ENCODE measurements around the gene RNF212.

The RNF212 gene

DNA sequence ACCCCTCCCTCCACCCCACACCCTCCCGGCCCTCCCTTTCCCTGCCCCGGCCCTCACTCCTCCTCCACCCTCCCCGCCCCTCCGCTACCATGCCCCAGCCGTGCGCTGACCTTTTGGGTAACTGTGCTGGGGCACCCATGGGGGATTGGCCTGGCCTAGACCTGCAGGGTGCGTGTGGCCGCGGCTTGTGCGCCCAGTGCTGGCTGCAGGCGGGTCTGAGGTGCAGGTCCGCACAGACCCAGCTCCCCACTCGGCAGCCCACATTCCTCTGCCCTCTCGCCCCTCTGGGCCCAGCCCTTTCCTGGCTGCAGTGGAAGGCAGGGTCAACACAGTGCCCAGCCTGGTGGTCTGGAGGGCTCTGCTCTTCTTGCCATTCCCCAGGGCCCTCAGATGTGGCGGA lies 77.3 kb downstream of the RNF212 start:
- TF ChIP-seq SIN3A (IDR thresholded peaks at IDR 0.05; ENCODE audit: borderline replicate concordance, insufficient read depth, low read length) = no peak
- TF ChIP-seq TAF1 (IDR thresholded peaks at IDR 0.05; ENCODE audit: borderline replicate concordance, insufficient read depth, low read length) = no peak
- TF ChIP-seq POLR2AphosphoS5 (IDR thresholded peaks at IDR 0.05; ENCODE audit: low read depth, low read length) = no peak
- no peak for TF ChIP-seq FOXP2 (optimal IDR thresholded peaks at IDR 0.05; ENCODE audit: borderline replicate concordance, extremely low read depth, extremely low read length, insufficient read depth)
- TF ChIP-seq, protein P1, sequence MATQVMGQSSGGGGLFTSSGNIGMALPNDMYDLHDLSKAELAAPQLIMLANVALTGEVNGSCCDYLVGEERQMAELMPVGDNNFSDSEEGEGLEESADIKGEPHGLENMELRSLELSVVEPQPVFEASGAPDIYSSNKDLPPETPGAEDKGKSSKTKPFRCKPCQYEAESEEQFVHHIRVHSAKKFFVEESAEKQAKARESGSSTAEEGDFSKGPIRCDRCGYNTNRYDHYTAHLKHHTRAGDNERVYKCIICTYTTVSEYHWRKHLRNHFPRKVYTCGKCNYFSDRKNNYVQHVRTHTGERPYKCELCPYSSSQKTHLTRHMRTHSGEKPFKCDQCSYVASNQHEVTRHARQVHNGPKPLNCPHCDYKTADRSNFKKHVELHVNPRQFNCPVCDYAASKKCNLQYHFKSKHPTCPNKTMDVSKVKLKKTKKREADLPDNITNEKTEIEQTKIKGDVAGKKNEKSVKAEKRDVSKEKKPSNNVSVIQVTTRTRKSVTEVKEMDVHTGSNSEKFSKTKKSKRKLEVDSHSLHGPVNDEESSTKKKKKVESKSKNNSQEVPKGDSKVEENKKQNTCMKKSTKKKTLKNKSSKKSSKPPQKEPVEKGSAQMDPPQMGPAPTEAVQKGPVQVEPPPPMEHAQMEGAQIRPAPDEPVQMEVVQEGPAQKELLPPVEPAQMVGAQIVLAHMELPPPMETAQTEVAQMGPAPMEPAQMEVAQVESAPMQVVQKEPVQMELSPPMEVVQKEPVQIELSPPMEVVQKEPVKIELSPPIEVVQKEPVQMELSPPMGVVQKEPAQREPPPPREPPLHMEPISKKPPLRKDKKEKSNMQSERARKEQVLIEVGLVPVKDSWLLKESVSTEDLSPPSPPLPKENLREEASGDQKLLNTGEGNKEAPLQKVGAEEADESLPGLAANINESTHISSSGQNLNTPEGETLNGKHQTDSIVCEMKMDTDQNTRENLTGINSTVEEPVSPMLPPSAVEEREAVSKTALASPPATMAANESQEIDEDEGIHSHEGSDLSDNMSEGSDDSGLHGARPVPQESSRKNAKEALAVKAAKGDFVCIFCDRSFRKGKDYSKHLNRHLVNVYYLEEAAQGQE (IDR thresholded peaks at IDR 0.05; ENCODE audit: insufficient read depth in 1 of 2, low read depth in 2 of 2, low read length in 2 of 2) = no peak

DNA sequence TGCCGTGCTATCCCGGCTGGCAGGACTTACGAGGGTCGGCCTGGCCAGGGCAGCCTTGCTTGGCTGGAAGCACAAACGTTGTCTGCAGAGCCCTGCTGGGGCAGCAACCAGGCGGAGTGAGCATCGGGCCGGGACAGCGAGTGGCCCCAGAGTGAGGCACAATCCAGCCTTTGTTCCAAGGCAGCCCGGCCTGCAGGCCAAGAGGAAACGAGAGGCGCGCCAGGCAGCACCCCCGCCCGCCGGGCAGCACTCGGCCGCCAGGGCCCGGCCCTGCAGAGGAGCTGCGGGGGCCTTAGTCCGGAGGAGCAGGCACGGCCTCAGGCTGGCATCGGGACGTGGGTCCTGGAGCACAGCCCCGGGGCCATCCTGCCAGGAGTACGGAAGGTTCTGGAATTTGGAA lies 77.9 kb downstream of the RNF212 start:
- TF ChIP-seq SIN3A (IDR thresholded peaks at IDR 0.05; ENCODE audit: borderline replicate concordance, insufficient read depth, low read length) (no peak), POLR2AphosphoS5 (IDR thresholded peaks at IDR 0.05; ENCODE audit: low read depth, low read length) (no peak), TAF1 (IDR thresholded peaks at IDR 0.05; ENCODE audit: borderline replicate concordance, insufficient read depth, low read length) (no peak), FOXP2 (optimal IDR thresholded peaks at IDR 0.05; ENCODE audit: borderline replicate concordance, extremely low read depth, extremely low read length, insufficient read depth) (no peak)
- TF ChIP-seq, protein P1 (IDR thresholded peaks at IDR 0.05; ENCODE audit: insufficient read depth in 1 of 2, low read depth in 2 of 2, low read length in 2 of 2) = no peak

DNA sequence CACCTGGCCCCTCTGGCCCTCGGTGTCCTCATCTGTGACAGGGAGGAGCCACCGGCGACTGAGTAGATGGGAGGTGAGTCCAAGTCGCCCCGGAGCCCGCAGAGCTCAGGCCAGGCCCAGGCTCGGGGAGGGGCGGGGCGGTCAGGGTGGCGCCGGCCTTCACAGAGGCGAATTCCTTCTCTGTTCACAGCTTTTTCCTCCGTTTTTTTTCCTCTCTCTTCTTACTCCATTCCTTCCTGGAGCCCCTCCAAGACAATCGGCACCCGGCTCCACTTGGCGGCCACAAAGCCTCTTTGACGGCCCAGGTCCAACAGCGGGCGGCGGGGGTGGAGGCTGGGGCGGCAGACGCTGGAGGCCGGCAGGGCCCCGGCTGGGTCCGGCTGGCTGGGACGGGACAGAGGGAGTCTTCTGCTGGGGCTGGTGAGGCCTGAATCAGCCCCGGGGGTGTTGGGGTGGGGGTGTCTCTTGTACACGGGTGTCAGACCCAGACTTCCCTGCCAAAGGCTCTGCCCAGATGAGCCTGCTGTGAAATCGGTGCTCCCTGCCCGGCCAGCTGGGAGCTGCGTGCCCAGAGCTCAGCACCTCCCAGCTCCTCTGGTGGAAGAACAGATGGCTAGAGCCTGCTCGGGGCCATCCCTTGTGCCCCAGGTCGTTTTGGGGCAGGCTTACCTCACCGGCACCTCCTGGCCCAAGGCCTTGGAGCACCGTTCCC lies 79.4 kb downstream of the RNF212 start:
- TF ChIP-seq SIN3A (IDR thresholded peaks at IDR 0.05; ENCODE audit: borderline replicate concordance, insufficient read depth, low read length) (no peak), FOXP2 (optimal IDR thresholded peaks at IDR 0.05; ENCODE audit: borderline replicate concordance, extremely low read depth, extremely low read length, insufficient read depth) (no peak), TAF1 (IDR thresholded peaks at IDR 0.05; ENCODE audit: borderline replicate concordance, insufficient read depth, low read length) (no peak), POLR2AphosphoS5 (IDR thresholded peaks at IDR 0.05; ENCODE audit: low read depth, low read length) (no peak)
- TF ChIP-seq, protein P1 (IDR thresholded peaks at IDR 0.05; ENCODE audit: insufficient read depth in 1 of 2, low read depth in 2 of 2, low read length in 2 of 2) = no peak

DNA sequence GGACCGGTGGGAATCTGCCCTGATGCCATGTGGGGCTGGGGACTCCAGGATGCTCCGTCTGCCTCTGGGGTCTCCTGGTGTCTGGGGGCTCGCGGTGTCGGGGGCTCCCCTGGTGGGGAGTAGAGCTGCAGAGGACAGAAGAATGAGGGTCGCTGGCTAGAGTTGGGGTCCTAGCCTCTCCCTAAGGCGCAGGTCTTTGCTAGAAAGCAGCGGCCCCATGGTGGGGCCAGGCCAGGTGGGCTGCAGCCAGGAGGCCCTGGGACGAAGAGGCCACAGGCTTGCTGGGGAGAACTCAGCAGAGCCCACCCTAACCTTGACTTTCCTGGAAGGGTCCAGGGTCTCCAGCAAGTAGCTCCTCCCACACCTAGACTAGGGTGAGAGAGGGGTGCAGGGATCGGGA lies 80.5 kb downstream of the RNF212 start:
- no peak for TF ChIP-seq TAF1 (IDR thresholded peaks at IDR 0.05; ENCODE audit: borderline replicate concordance, insufficient read depth, low read length)
- no peak for TF ChIP-seq POLR2AphosphoS5 (IDR thresholded peaks at IDR 0.05; ENCODE audit: low read depth, low read length)
- TF ChIP-seq SIN3A (IDR thresholded peaks at IDR 0.05; ENCODE audit: borderline replicate concordance, insufficient read depth, low read length) = no peak
- no peak for TF ChIP-seq FOXP2 (optimal IDR thresholded peaks at IDR 0.05; ENCODE audit: borderline replicate concordance, extremely low read depth, extremely low read length, insufficient read depth)
- TF ChIP-seq, protein P1 (IDR thresholded peaks at IDR 0.05; ENCODE audit: insufficient read depth in 1 of 2, low read depth in 2 of 2, low read length in 2 of 2) = no peak
